Gastrocnemius medialis (tissue), 4 donors: ENCODE results near the gene ALCAM. TPM values are rescaled to one million over a fixed set of nuclear protein-coding genes. Genes with fewer than 3 reads are reported as not detected.

Experiments
- ATAC-seq, 2 donors: fragments of 150-250 bp; one replicate each; pipeline ENCODE4 v1.9.1; 2016
- DNase-seq, 2 donors: peaks; one replicate each; pipeline ENCODE4 v3.0.0-alpha.2; 2019
- H3K27ac ChIP-seq, 4 donors: fragments of 200-600 bp; sonication (generic); 1 replicate in 1 of 4; 2 replicates in 3 of 4; pipeline ENCODE4 v1.5.1; 2016 to 2018; ENCODE audit warnings: mild to moderate bottlenecking in 2 of 4, moderate library complexity in 1 of 4
- H3K27me3 ChIP-seq, 3 donors: fragments of 200-600 bp; sonication (generic) in 2 of 3; 1 replicate in 1 of 3; 2 replicates in 2 of 3; pipeline versions ENCODE4 v1.5.1 to v1.6.0; 2016 to 2019; ENCODE audit warnings: mild to moderate bottlenecking in 1 of 3, moderate library complexity in 1 of 3
- H3K36me3 ChIP-seq, 2 donors: fragments of 200-600 bp; sonication (generic) in 1 of 2; one replicate each; pipeline ENCODE4 v1.5.1; 2017 to 2018
- H3K4me1 ChIP-seq, 2 donors: fragments of 200-600 bp; sonication (generic) in 1 of 2; one replicate each; pipeline ENCODE4 v1.5.1; 2016 to 2017; ENCODE audit warnings: mild to moderate bottlenecking in 2 of 2
- H3K4me3 ChIP-seq, 4 donors: fragments of 200-600 bp; sonication (generic) in 3 of 4; 1 replicate in 1 of 4; 2 replicates in 3 of 4; pipeline ENCODE4 v1.5.1; 2016 to 2019; ENCODE audit warnings: mild to moderate bottlenecking in 2 of 4
- H3K9me3 ChIP-seq, 3 donors: fragments of 200-600 bp; sonication (generic) in 2 of 3; 1 replicate in 1 of 3; 2 replicates in 2 of 3; pipeline ENCODE4 v1.5.1; 2016 to 2019
- CTCF ChIP-seq, 5 experiments: fragments of 450-650 bp in 3 of 5; fragments of 200-600 bp in 2 of 5; sonication (generic) in 2 of 5; IDR thresholded peaks in 4 of 5; conservative IDR thresholded peaks in 1 of 5; 1 replicate in 4 of 5; 2 replicates in 1 of 5; pipeline ENCODE4 v1.5.1; 2016 to 2019; ENCODE audit warnings: antibody characterized with exemption in 5 of 5, mild to moderate bottlenecking in 3 of 5, moderate library complexity in 3 of 5
- POLR2A ChIP-seq, 2 donors: fragments of 450-650 bp; IDR thresholded peaks; one replicate each; pipeline ENCODE4 v1.6.1; 2017; ENCODE audit warnings: antibody characterized with exemption in 2 of 2, mild to moderate bottlenecking in 2 of 2, moderate library complexity in 2 of 2
- in situ Hi-C, 4 donors: fragments of 200-750 bp; cut with MboI; loops; one replicate each; pipeline versions ENCODE4 v1.15.0 to v1.8.0; 2017; ENCODE audit warnings: low sequenced_read_pairs in 4 of 4
- intact Hi-C: fragments of 100-400 bp; cut with DNase I; formaldehyde crosslinking; loops from one replicate; pipeline ENCODE4 v1.15.1; 2023; ENCODE audit warnings: low total_unique reads
- total RNA-seq, 4 donors: library from RNA; depleted of rRNA; stranded (reverse); fragments of >200 nt; gene quantifications; one replicate each; pipeline versions ENCODE4 v1.1.0 to v1.2.3, GENCODE V29; 2016

ALCAM gene
- total RNA-seq, 4 donors from 2014 or later, result 0.82 to 3.5 (median 1.6) TPM

- TF ChIP-seq POLR2A (IDR thresholded peaks at IDR 0.05) (no peak), CTCF (IDR thresholded peaks at IDR 0.05 in 4 of 5, conservative IDR thresholded peaks at IDR 0.05 in 1 of 5) (no peak)
- intact Hi-C loops, result no loop called here
Observed at GRCh38 chr3:105618556-105618955, 251.8 kb downstream of the ALCAM start.

GRCh38 chr3:105619651-105620050 lies 252.9 kb downstream of the ALCAM start:
- DNase-seq (no peak), ATAC-seq (no peak)
- Histone ChIP-seq H3K36me3 (no peaks in the 10 kb centered on the region), H3K9me3 (no peaks in the 10 kb centered on the region), H3K4me3 (no peak overlapping the region), H3K27ac (no peak overlapping the region), H3K4me1 (no peaks in the 10 kb centered on the region), H3K27me3 (no peaks in the 10 kb centered on the region)
- TF ChIP-seq CTCF (IDR thresholded peaks at IDR 0.05 in 4 of 5, conservative IDR thresholded peaks at IDR 0.05 in 1 of 5) (no peak), POLR2A (IDR thresholded peaks at IDR 0.05) (no peak)
- in situ Hi-C loops, result no loop called here
- intact Hi-C loops, result no loop called here

More at GRCh38 chr3:105618556-105618955, 251.8 kb downstream of the ALCAM start:
- ATAC-seq, result no peak
- Histone ChIP-seq H3K27me3 (no peaks in the 10 kb centered on the region), H3K27ac (no peak overlapping the region), H3K4me3 (no peak overlapping the region), H3K4me1 (no peaks in the 10 kb centered on the region), H3K9me3 (no peaks in the 10 kb centered on the region), H3K36me3 (no peaks in the 10 kb centered on the region)
- DNase-seq, result no peak
- in situ Hi-C loops, result no loop called here

GRCh38 chr3:105620236-105620635 lies 253.5 kb downstream of the ALCAM start:
- Histone ChIP-seq H3K27ac (no peak overlapping the region), H3K4me1 (no peaks in the 10 kb centered on the region), H3K27me3 (no peaks in the 10 kb centered on the region), H3K9me3 (no peaks in the 10 kb centered on the region), H3K36me3 (no peaks in the 10 kb centered on the region), H3K4me3 (no peak overlapping the region)
- DNase-seq, result no peak
- ATAC-seq, result no peak
- TF ChIP-seq POLR2A (IDR thresholded peaks at IDR 0.05) (no peak), CTCF (IDR thresholded peaks at IDR 0.05 in 4 of 5, conservative IDR thresholded peaks at IDR 0.05 in 1 of 5) (no peak)
- in situ Hi-C loops (no loop called here), intact Hi-C loops (no loop called here)

- no peak overlapping the region for H3K27ac ChIP-seq
- ATAC-seq, result no peak
- H3K36me3 ChIP-seq, result no peaks in the 10 kb centered on the region
- no peak for DNase-seq
- intact Hi-C loops (no loop called here), in situ Hi-C loops (no loop called here)
- H3K4me3 ChIP-seq, result no peak overlapping the region
- no peaks in the 10 kb centered on the region for H3K4me1 ChIP-seq
- TF ChIP-seq CTCF (IDR thresholded peaks at IDR 0.05 in 4 of 5, conservative IDR thresholded peaks at IDR 0.05 in 1 of 5) (no peak), POLR2A (IDR thresholded peaks at IDR 0.05) (no peak)
- H3K27me3 ChIP-seq, result no peaks in the 10 kb centered on the region
- H3K9me3 ChIP-seq, result no peaks in the 10 kb centered on the region
Observed at GRCh38 chr3:105622169-105622568, 255.5 kb downstream of the ALCAM start.
